Peyer's patch (tissue), 4 donors: Measurements from ENCODE around the gene NFE2L1. TPM values are rescaled to one million over a fixed set of nuclear protein-coding genes. Genes with fewer than 3 reads are reported as not detected.

ENCODE experiments used
- DNase-seq, 3 donors: peaks; one replicate each; pipeline ENCODE4 v3.0.0-alpha.2; 2017 to 2019
- H3K27ac ChIP-seq, 4 donors: fragments of 200-600 bp; sonication (generic); one replicate each; pipeline ENCODE4 v1.5.1; 2016 to 2019
- H3K27me3 ChIP-seq, 2 donors: fragments of 200-600 bp; sonication (generic); one replicate each; pipeline ENCODE4 v1.5.1; 2019
- H3K36me3 ChIP-seq, 3 donors: fragments of 200-600 bp; sonication (generic); one replicate each; pipeline ENCODE4 v1.5.1; 2016 to 2019
- H3K4me1 ChIP-seq, 4 donors: fragments of 200-600 bp; sonication (generic); one replicate each; pipeline ENCODE4 v1.5.1; 2016 to 2019
- H3K4me3 ChIP-seq, 4 donors: fragments of 200-600 bp; sonication (generic); 1 replicate in 3 of 4; 2 replicates in 1 of 4; pipeline ENCODE4 v1.5.1; 2016 to 2019; ENCODE audit warnings: mild to moderate bottlenecking in 1 of 4
- H3K9me3 ChIP-seq, 4 donors: fragments of 200-600 bp; sonication (generic); one replicate each; pipeline ENCODE4 v1.5.1; 2016 to 2019; ENCODE audit warnings: mild to moderate bottlenecking in 1 of 4
- POLR2A ChIP-seq, 2 donors: fragments of 450-650 bp; IDR thresholded peaks; one replicate each; pipeline ENCODE4 v1.5.1; 2017; ENCODE audit warnings: antibody characterized with exemption in 2 of 2, mild to moderate bottlenecking in 2 of 2, moderate library complexity in 2 of 2
- total RNA-seq, 4 donors: library from RNA; depleted of rRNA; stranded (reverse); fragments of >200 nt; gene quantifications; one replicate each; pipeline ENCODE4 v1.1.0, GENCODE V29; 2016
- TF ChIP-seq, protein P1 (sequence below), 6 experiments: fragments of 450-650 bp in 4 of 6; fragments of 200-600 bp in 2 of 6; sonication (generic) in 1 of 6; IDR thresholded peaks; one replicate each; pipeline ENCODE4 v1.5.1; 2017 to 2019; ENCODE audit warnings: antibody characterized with exemption in 6 of 6, mild to moderate bottlenecking in 3 of 6, moderate library complexity in 1 of 6

Gene NFE2L1
- total RNA-seq, 4 donors from 2014 or later: 89.1 to 228 (median 217) TPM

- Histone ChIP-seq H3K9me3 (no peaks in the 10 kb centered on the region), H3K27ac (peak overlapping the region in 3 of 4 donors; percentile 7 to 28 (median 22)), H3K4me1 (peaks cover 0 to 5% (median 0%) of the 10 kb centered on the region in 4 donors), H3K27me3 (no peaks in the 10 kb centered on the region), H3K36me3 (no peaks in the 10 kb centered on the region), H3K4me3 (no peak overlapping the region)
- no peak for DNase-seq
- no peak for TF ChIP-seq POLR2A (IDR thresholded peaks at IDR 0.05)
- TF ChIP-seq, protein P1, sequence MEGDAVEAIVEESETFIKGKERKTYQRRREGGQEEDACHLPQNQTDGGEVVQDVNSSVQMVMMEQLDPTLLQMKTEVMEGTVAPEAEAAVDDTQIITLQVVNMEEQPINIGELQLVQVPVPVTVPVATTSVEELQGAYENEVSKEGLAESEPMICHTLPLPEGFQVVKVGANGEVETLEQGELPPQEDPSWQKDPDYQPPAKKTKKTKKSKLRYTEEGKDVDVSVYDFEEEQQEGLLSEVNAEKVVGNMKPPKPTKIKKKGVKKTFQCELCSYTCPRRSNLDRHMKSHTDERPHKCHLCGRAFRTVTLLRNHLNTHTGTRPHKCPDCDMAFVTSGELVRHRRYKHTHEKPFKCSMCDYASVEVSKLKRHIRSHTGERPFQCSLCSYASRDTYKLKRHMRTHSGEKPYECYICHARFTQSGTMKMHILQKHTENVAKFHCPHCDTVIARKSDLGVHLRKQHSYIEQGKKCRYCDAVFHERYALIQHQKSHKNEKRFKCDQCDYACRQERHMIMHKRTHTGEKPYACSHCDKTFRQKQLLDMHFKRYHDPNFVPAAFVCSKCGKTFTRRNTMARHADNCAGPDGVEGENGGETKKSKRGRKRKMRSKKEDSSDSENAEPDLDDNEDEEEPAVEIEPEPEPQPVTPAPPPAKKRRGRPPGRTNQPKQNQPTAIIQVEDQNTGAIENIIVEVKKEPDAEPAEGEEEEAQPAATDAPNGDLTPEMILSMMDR (IDR thresholded peaks at IDR 0.05): no peak
Measured at GRCh38 chr17:48003417-48004151, 44.6 kb upstream of the NFE2L1 start.

- Histone ChIP-seq H3K4me3 (no peak overlapping the region), H3K27me3 (no peaks in the 10 kb centered on the region), H3K4me1 (peaks cover 0 to 5% (median 0%) of the 10 kb centered on the region in 4 donors), H3K9me3 (no peaks in the 10 kb centered on the region), H3K27ac (no peak overlapping the region), H3K36me3 (no peaks in the 10 kb centered on the region)
- no peak for DNase-seq
- TF ChIP-seq POLR2A (IDR thresholded peaks at IDR 0.05): no peak
- TF ChIP-seq, protein P1 (IDR thresholded peaks at IDR 0.05): no peak
Measured at GRCh38 chr17:48004983-48005382, 43.2 kb upstream of the NFE2L1 start.

DNA sequence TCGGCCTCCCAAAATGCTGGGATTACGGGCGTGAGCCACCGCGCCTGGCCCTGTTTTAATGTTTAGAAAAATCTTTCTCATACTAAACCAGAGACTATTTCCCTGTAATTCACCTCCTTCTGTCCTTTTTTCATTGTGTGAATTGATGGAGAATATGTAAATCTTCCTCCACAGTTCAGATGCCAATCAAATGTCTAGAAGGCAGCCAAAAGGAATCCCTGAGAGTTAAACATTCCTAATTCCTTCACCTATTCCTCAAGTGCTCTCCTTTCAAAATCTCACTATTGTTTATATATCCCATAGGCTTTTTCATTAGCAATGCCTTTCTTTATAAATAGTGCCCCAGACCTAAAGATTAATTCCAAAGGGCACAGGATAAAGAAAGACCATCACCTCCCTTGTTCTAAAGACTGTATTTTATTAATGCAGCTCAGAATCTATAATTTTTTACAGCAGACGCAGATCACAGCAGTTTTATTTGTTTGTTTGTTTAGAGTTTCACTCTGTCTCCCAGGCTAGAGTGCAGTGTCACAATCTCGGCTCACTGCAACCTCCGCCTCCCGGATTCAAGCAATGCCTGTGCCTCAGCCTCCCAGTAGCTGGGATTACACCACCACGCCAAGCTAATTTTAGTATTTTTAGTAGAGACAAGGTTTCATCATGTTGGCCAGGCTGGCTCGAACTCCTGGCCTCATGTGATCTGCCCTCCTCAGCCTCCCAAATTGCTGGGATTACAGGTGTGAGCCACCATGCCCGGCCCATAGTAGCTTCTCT, 41.0 kb upstream of the NFE2L1 start:
- H3K27ac ChIP-seq: no peak overlapping the region
- DNase-seq: no peak
- peaks cover 0 to 12% (median 3%) of the 10 kb centered on the region in 4 donors for H3K4me1 ChIP-seq
- H3K9me3 ChIP-seq: no peaks in the 10 kb centered on the region
- peaks cover 0 to 10% of the 10 kb centered on the region in 2 donors for H3K27me3 ChIP-seq
- no peak overlapping the region for H3K4me3 ChIP-seq
- no peaks in the 10 kb centered on the region for H3K36me3 ChIP-seq
- TF ChIP-seq POLR2A (IDR thresholded peaks at IDR 0.05): no peak
- TF ChIP-seq, protein P1 (IDR thresholded peaks at IDR 0.05): no peak

DNA sequence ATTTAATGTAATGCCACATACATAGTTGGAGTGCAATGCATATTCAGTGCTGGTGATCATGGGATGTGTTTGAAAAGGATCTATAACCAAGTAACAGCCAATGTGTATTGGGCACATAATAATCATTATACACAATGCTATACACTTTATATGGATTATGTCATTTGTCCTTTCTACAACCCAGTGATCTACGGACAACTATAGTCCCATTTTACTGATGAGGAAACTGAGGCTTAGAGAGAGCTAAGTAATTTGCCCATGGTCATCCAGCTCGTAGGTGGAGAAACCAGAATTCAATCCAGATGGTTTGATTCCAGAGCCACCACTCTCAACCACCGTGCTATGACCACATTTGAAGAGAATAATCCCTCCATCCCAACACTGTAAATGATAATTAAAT, 38.0 kb upstream of the NFE2L1 start:
- TF ChIP-seq POLR2A (IDR thresholded peaks at IDR 0.05): no peak
- TF ChIP-seq, protein P1 (IDR thresholded peaks at IDR 0.05): no peak
- Histone ChIP-seq H3K9me3 (no peaks in the 10 kb centered on the region), H3K4me1 (peaks cover 0 to 14% (median 5%) of the 10 kb centered on the region in 4 donors), H3K27ac (no peak overlapping the region), H3K27me3 (peaks cover 0 to 18% of the 10 kb centered on the region in 2 donors), H3K4me3 (no peak overlapping the region), H3K36me3 (no peaks in the 10 kb centered on the region)
- DNase-seq: no peak

GRCh38 chr17:48011405-48012150, 36.6 kb upstream of the NFE2L1 start:
- H3K4me1 ChIP-seq: peaks cover 0 to 14% (median 5%) of the 10 kb centered on the region in 4 donors
- DNase-seq: peak in 2 of 3 donors; percentile 63 to 73
- H3K9me3 ChIP-seq: no peaks in the 10 kb centered on the region
- TF ChIP-seq, protein P1 (IDR thresholded peaks at IDR 0.05): peak; percentile 40 to 50 (median 44)
- no peak for TF ChIP-seq POLR2A (IDR thresholded peaks at IDR 0.05)
- H3K27me3 ChIP-seq: peaks cover 0 to 18% of the 10 kb centered on the region in 2 donors
- no peaks in the 10 kb centered on the region for H3K36me3 ChIP-seq
- peak overlapping the region in 1 of 4 donors; percentile 21 for H3K27ac ChIP-seq
- H3K4me3 ChIP-seq: peak overlapping the region; percentile 16 to 40 (median 32)
